GM18868 (cell line): Measurements from ENCODE around the gene MRGPRE.
"Not testable (repeated sequence)": the region's sequence is repeated elsewhere in the genome, so short reads cannot be mapped to it uniquely, and the experiment has no call there.

Experiments used
- ATAC-seq: cut with Tn5 transposase; IDR thresholded peaks from one replicate; pipeline ENCODE4 v1.9.1; 2021; ENCODE audit warnings: mild to moderate bottlenecking, moderate library complexity; ENCODE audit not compliant: unreplicated experiment

MRGPRE gene

GRCh38 chr11:3231851-3232744 lies at the start of gene MRGPRE:
MRGPRE (minus strand) TSS chr11:3232417; CDS start chr11:3228799, 3,618 bp downstream.
- no peak for ATAC-seq

- not testable (repeated sequence) for ATAC-seq
These were observed 48.9 kb upstream of the MRGPRE start for GRCh38 chr11:3281146-3281545.

- not testable (repeated sequence) for ATAC-seq
These were observed 48.4 kb upstream of the MRGPRE start for GRCh38 chr11:3280662-3281061.

- ATAC-seq: not testable (repeated sequence)
These were observed 46.7 kb upstream of the MRGPRE start for GRCh38 chr11:3278922-3279321.

GRCh38 chr11:3273629-3274028 lies 41.4 kb upstream of the MRGPRE start:
- not testable (repeated sequence) for ATAC-seq

GRCh38 chr11:3262548-3262947 lies 30.3 kb upstream of the MRGPRE start:
- ATAC-seq: not testable (repeated sequence)

GRCh38 chr11:3261831-3262230 lies 29.6 kb upstream of the MRGPRE start:
- not testable (repeated sequence) for ATAC-seq

GRCh38 chr11:3257509-3257908 lies 25.3 kb upstream of the MRGPRE start:
- ATAC-seq: not testable (repeated sequence)

- not testable (repeated sequence) for ATAC-seq
These were observed 23.0 kb upstream of the MRGPRE start for GRCh38 chr11:3255241-3255640.

- not testable (repeated sequence) for ATAC-seq
These were observed 22.6 kb upstream of the MRGPRE start for GRCh38 chr11:3254773-3255172.

GRCh38 chr11:3245071-3245470 lies 12.9 kb upstream of the MRGPRE start:
- no peak for ATAC-seq

GRCh38 chr11:3243880-3244279 lies 11.7 kb upstream of the MRGPRE start:
- no peak for ATAC-seq

- ATAC-seq: no peak
These were observed 4.9 kb upstream of the MRGPRE start for GRCh38 chr11:3237119-3237518.

GRCh38 chr11:3234846-3235245 lies 2.6 kb upstream of the MRGPRE start:
- no peak for ATAC-seq

GRCh38 chr11:3232956-3233355 lies 739 bp upstream of the MRGPRE start:
- ATAC-seq: no peak

GRCh38 chr11:3231550-3231850 lies 717 bp downstream of the MRGPRE start:
- ATAC-seq: no peak

- ATAC-seq: no peak
These were observed 1.3 kb downstream of the MRGPRE start for GRCh38 chr11:3230636-3231549.

GRCh38 chr11:3229673-3230630 lies 2.3 kb downstream of the MRGPRE start:
- ATAC-seq: no peak

- ATAC-seq: no peak
These were observed 3.8 kb downstream of the MRGPRE start for GRCh38 chr11:3228445-3228829.

- ATAC-seq: no peak
These were observed 4.4 kb downstream of the MRGPRE start for GRCh38 chr11:3227568-3228444.
